ENCODE measurements around the gene KLHL29. TPM values are rescaled to one million over a fixed set of nuclear protein-coding genes. Genes with fewer than 3 reads are reported as not detected.
A peak's percentile ranks its signal among the peaks of the same experiment; 100 is the strongest.

The KLHL29 gene
- total RNA-seq, 1 donor from 2014 or later, result 8.4 TPM

DNA sequence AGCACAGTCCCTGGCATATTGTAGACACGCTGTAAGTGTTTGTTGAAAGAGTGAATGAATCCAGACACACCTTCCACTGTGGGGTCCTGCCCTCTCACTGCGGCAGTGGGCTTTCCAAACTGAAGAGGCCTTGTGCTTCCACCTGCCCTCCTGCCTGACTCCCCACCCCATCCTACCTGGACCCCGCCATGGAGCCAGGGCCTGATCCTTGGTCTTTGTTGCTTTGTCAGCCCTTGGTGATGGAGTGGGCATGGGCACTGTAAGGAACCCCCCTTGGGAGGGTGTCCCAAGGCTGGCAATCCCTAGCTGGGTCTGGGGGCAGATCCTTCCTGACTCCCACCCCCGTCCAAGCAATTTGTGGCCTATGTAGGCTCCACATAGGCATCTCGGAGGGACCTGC lies 33.1 kb downstream of the KLHL29 start:
- Mint-ChIP-seq H3K4me3 (no peak overlapping the region), H3K9me3 (no peaks in the 10 kb centered on the region), H3K4me1 (peaks cover 45% of the 10 kb centered on the region), H3K27me3 (ENCODE audit: low read depth) (no peaks in the 10 kb centered on the region), H3K36me3 (ENCODE audit: low read depth) (no peaks in the 10 kb centered on the region), H3K27ac (ENCODE audit: unreplicated experiment) (peak overlapping the region; percentile 52)
- DNase-seq (ENCODE audit: low read depth, low spot score), result no peak
- TF ChIP-seq, protein P1, sequence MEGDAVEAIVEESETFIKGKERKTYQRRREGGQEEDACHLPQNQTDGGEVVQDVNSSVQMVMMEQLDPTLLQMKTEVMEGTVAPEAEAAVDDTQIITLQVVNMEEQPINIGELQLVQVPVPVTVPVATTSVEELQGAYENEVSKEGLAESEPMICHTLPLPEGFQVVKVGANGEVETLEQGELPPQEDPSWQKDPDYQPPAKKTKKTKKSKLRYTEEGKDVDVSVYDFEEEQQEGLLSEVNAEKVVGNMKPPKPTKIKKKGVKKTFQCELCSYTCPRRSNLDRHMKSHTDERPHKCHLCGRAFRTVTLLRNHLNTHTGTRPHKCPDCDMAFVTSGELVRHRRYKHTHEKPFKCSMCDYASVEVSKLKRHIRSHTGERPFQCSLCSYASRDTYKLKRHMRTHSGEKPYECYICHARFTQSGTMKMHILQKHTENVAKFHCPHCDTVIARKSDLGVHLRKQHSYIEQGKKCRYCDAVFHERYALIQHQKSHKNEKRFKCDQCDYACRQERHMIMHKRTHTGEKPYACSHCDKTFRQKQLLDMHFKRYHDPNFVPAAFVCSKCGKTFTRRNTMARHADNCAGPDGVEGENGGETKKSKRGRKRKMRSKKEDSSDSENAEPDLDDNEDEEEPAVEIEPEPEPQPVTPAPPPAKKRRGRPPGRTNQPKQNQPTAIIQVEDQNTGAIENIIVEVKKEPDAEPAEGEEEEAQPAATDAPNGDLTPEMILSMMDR (conservative IDR thresholded peaks at IDR 0.05), result no peak

DNA sequence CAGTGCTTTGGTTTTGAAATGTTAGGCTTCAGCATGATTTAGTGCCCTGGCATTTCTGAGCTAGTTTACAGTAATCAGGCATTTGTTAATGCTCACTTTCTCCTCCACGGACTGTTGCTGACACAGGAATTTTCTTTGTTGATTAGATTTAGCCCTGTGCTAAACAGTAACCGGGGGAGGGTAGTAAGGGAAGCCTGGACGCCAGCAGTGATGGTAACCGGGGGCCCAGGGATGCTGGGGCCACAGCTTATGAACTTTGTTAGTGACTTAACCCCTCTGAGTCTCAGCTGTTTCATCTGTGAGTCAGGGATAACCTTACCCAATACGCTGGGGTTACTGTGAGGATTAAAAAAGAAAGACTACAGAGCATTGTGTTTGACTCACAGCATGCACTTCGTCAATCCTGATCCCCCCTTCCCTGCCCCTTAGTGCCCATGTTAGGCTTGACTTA lies 33.5 kb downstream of the KLHL29 start:
- no peaks in the 10 kb centered on the region for H3K36me3 Mint-ChIP-seq (ENCODE audit: low read depth)
- H3K9me3 Mint-ChIP-seq, result no peaks in the 10 kb centered on the region
- no peak overlapping the region for H3K27ac Mint-ChIP-seq (ENCODE audit: unreplicated experiment)
- no peak for DNase-seq (ENCODE audit: low read depth, low spot score)
- peaks cover 48% of the 10 kb centered on the region for H3K4me1 Mint-ChIP-seq
- TF ChIP-seq, protein P1 (conservative IDR thresholded peaks at IDR 0.05), result no peak
- no peaks in the 10 kb centered on the region for H3K27me3 Mint-ChIP-seq (ENCODE audit: low read depth)
- no peak overlapping the region for H3K4me3 Mint-ChIP-seq

DNA sequence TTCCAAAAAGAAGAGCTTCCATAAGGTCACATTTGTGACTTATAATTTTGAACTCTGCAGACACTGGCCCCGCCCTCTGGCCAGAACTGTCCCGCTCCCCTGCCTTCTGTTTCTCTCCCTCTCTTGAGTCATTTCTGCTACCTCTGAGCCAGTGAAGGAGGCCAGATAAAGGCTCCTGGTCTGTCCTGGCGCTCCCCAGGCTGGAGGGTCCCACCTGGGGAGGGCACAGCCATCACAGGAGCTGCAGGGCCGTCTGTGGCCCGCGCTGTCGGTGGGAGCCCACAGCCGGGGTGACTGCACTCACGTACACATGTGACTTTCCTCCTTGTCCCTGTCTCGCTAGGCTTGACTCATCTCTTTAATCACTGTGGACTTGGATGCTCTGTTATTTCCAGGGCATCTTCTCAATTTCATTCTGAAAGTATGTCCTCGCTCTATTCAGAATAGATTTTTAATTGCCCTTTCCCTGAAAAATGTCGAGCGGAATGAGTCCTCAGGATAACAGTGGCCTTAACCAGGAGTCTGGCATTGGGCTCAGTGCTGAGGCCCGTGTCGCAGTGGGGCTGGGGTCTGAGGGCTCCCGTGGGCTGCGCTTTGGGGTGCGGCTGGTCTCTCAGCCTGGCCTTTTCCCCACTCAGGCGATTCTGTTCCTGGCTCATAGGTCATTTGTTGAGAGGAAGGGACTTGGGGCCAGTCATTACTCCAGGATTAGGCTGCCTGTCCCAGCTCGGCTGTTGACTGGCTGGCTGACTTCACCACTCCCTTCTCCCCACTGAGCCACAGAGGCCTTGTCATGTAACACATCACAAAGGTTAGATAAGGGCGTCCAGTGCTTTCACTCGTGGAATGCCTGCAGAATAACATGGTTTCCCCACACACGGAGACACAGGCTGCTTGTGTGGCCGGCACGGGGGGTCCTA lies 34.5 kb downstream of the KLHL29 start:
- H3K27me3 Mint-ChIP-seq (ENCODE audit: low read depth), result no peaks in the 10 kb centered on the region
- H3K36me3 Mint-ChIP-seq (ENCODE audit: low read depth), result no peaks in the 10 kb centered on the region
- no peak for DNase-seq (ENCODE audit: low read depth, low spot score)
- H3K27ac Mint-ChIP-seq (ENCODE audit: unreplicated experiment), result no peak overlapping the region
- no peak overlapping the region for H3K4me3 Mint-ChIP-seq
- peaks cover 50% of the 10 kb centered on the region for H3K4me1 Mint-ChIP-seq
- TF ChIP-seq, protein P1 (conservative IDR thresholded peaks at IDR 0.05), result no peak
- no peaks in the 10 kb centered on the region for H3K9me3 Mint-ChIP-seq

DNA sequence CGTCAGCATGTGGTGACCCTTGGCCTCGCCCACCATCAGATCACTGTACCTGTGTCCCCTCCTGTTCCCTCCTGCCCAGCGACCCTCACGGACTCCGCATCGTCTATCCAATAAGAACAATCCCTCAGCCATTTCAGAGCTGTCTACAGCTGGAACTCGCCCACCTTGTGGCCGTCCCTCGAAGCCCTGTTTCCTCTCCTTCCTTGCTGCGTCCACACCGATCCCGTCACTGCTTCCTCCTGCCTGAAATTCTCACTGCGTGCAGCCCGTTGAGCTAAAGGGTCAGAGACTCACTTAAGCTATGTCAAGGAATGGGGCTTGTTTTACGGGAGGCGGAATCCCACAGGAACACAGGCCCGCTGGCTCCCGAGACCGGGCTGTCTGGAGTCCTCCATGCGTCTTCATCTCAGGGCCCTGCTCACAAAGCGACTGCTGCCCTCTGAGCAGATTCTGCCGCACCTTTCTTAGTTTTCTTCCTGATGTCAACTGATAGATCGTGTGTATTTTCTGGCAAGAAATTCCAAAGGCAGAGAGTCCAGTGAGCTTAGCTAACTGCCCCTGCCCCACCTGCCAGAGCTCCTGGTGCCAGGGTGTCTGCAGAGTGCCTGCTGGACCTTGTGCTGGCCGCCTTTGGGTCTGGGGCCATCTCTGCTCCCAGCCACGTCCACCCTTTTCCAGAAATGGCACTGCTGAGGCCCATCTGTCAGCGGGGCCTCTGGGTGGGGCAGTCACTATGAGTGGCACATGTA lies 35.3 kb downstream of the KLHL29 start:
- no peak for DNase-seq (ENCODE audit: low read depth, low spot score)

DNA sequence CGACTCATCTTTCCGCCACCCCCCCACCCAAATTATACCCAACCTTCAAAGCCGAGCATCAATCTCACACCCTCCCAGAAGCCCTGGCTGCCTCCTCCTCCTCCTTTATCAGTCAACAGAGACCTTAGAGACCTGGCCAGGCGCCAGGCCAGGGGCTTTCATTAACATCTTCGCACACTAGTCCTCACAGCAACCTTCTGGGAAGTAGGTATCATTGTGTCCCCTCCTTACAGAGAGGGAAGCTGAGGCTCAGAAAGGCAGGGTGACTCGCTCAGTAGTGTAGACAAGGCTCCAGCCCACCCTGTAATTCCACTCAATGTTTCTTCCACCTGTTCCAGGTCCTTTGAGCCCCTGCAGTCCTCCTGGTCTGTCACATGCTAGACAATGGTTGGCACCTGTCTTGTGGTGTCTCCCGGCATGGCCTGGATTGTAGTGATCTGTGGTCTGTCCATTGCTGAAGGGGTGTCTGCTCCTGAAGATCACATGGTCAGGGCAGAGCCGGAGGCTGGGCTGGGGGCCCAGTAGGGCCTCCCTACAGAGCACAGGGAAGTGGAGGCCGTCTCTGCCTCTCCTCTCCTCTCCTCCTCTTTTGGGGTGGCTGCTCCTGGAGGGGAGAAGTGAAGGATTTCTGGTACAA lies 36.0 kb downstream of the KLHL29 start:
- TF ChIP-seq, protein P1 (conservative IDR thresholded peaks at IDR 0.05), result no peak
- Mint-ChIP-seq H3K27ac (ENCODE audit: unreplicated experiment) (no peak overlapping the region), H3K9me3 (no peaks in the 10 kb centered on the region), H3K36me3 (ENCODE audit: low read depth) (no peaks in the 10 kb centered on the region), H3K4me3 (no peak overlapping the region), H3K27me3 (ENCODE audit: low read depth) (no peaks in the 10 kb centered on the region), H3K4me1 (peaks cover 45% of the 10 kb centered on the region)
- no peak for DNase-seq (ENCODE audit: low read depth, low spot score)

More for the DNA sequence above, 35.3 kb downstream of the KLHL29 start:
- Mint-ChIP-seq H3K4me3 (no peak overlapping the region), H3K36me3 (ENCODE audit: low read depth) (no peaks in the 10 kb centered on the region), H3K9me3 (no peaks in the 10 kb centered on the region), H3K27me3 (ENCODE audit: low read depth) (no peaks in the 10 kb centered on the region), H3K27ac (ENCODE audit: unreplicated experiment) (peak overlapping the region; percentile 37), H3K4me1 (peaks cover 48% of the 10 kb centered on the region)
- TF ChIP-seq, protein P1 (conservative IDR thresholded peaks at IDR 0.05), result no peak
